H1 (cell line): ENCODE results near the gene NODAL. TPM values are rescaled to one million over a fixed set of nuclear protein-coding genes. Genes with fewer than 3 reads are reported as not detected.

Source experiments
- BACH1 ChIP-seq: IDR thresholded peaks from 2 replicates; pipeline ENCODE4 v1.6.1; 2012; ENCODE audit warnings: low read length, improper control_type of control experiment
- CBX5 ChIP-seq: fragments of 300-800, 300-1000 bp; sonication (generic); IDR thresholded peaks from 2 replicates; pipeline ENCODE4 v1.7.1; 2016; ENCODE audit warnings: antibody characterized with exemption, low read length, low read depth
- CBX8 ChIP-seq: fragments of 300-800, 300-1000 bp; sonication (generic); IDR thresholded peaks from 2 replicates; pipeline ENCODE4 v1.7.1; 2016; ENCODE audit warnings: low read depth, low read length, borderline replicate concordance
- CHD7 ChIP-seq: fragments of 300-600 bp; sonication (generic); IDR thresholded peaks from 2 replicates; pipeline ENCODE4 v1.7.1; 2012; ENCODE audit warnings: low read length, moderate library complexity, mild to moderate bottlenecking, inconsistent platforms; ENCODE audit not compliant: insufficient replicate concordance
- GABPA ChIP-seq: IDR thresholded peaks from 2 replicates; pipeline ENCODE4 v1.6.1; 2011; ENCODE audit warnings: mild to moderate bottlenecking, low read length, moderate library complexity, borderline replicate concordance; ENCODE audit not compliant: insufficient read depth
- HDAC2 ChIP-seq, 2 experiments: fragments of 300-600 bp in 1 of 2; sonication (generic) in 1 of 2; IDR thresholded peaks; 2 replicates each; pipeline ENCODE4 v1.6.1; 2011 to 2012; ENCODE audit warnings: low read depth in 2 of 2, low read length in 2 of 2, mild to moderate bottlenecking in 2 of 2, moderate library complexity in 2 of 2, borderline replicate concordance in 1 of 2, inconsistent platforms in 1 of 2
- MAFK ChIP-seq: IDR thresholded peaks from 2 replicates; pipeline ENCODE4 v1.6.1; 2012; ENCODE audit warnings: low read depth, mild to moderate bottlenecking, improper control_type of control experiment, low read length
- NANOG ChIP-seq: IDR thresholded peaks from 2 replicates; pipeline ENCODE4 v1.6.1; 2011; ENCODE audit warnings: low read length, low read depth, mild to moderate bottlenecking, inconsistent platforms; ENCODE audit not compliant: insufficient read depth, poor library complexity, severe bottlenecking
- POU5F1 ChIP-seq: IDR thresholded peaks from 2 replicates; pipeline ENCODE4 v1.6.1; 2011; ENCODE audit warnings: low read depth, mild to moderate bottlenecking, low read length, moderate library complexity
- RFX5 ChIP-seq: IDR thresholded peaks from 2 replicates; pipeline ENCODE4 v1.6.1; 2011; ENCODE audit warnings: low read depth, low read length, improper control_type of control experiment, borderline replicate concordance
- SUZ12 ChIP-seq: fragments of 200-600 bp; sonication (generic); IDR thresholded peaks from 2 replicates; pipeline ENCODE4 v1.6.1; 2012; ENCODE audit warnings: mild to moderate bottlenecking, inconsistent platforms, low read length, moderate library complexity, mixed read lengths
- polyA plus RNA-seq, 7 experiments: library from polyadenylated mRNA; depleted of rRNA in 3 of 7; stranded (reverse) in 5 of 7; unstranded in 2 of 7; fragments of >200 nt in 5 of 7; fragments of 200-250 nt in 2 of 7; gene quantifications; 1 replicate in 5 of 7; 2 replicates in 1 of 7; 4 replicates in 1 of 7; pipeline versions ENCODE4 v1.2.1 to v1.2.3, GENCODE V29; 2011 to 2013; ENCODE audit warnings: missing spikeins in 2 of 7, mixed read lengths in 2 of 7
- total RNA-seq: library from RNA; stranded (reverse); fragmentation: NEBNext Ultra II Directional; extraction: Animal tissue kit (Norgen Biotek cat#: 25700); gene quantifications from 2 replicates; pipeline ENCODE4 v1.2.1, GENCODE V29; 2021

The NODAL gene
- total and polyA plus RNA-seq, 2 of the 8 experiments (the other 6 are each of a cell fraction or from before 2014, with no cell fraction given): 2.0 to 7.3 TPM

- TF ChIP-seq CHD7: no peak
- no peak for TF ChIP-seq SUZ12
- TF ChIP-seq POU5F1: peak; percentile 81; the same call in 1 of the 2 replicates
- peak; percentile 86 for TF ChIP-seq NANOG
- TF ChIP-seq CBX8: no peak
- TF ChIP-seq HDAC2 (IDR thresholded peaks at IDR 0.05; ENCODE audit: borderline replicate concordance in 1 of 2, low read depth in 2 of 2, low read length in 2 of 2): peak; percentile 14 to 86; a peak in 1 of 4 replicates
- TF ChIP-seq MAFK: no peak
- no peak for TF ChIP-seq RFX5
- TF ChIP-seq GABPA: no peak; the same call in 1 of the 2 replicates
- TF ChIP-seq CBX5: no peak
- no peak for TF ChIP-seq BACH1
Measured at GRCh38 chr10:70455213-70455630, 13.7 kb upstream of the NODAL start (continued).
